CD14-positive monocyte (primary cell): ENCODE results near the gene LHCGR. TPM values are rescaled to one million over a fixed set of nuclear protein-coding genes. Genes with fewer than 3 reads are reported as not detected.

Experiments used
- DNase-seq, 3 donors: peaks; one replicate each; pipeline ENCODE4 v3.0.0-alpha.2; 2011 to 2022
- H2AFZ ChIP-seq: 2 replicates; pipeline ENCODE4 v1.6.0; 2012; ENCODE audit warnings: mild to moderate bottlenecking, low read depth, low read length, inconsistent platforms; ENCODE audit not compliant: insufficient read depth, poor library complexity, severe bottlenecking
- H3K27ac ChIP-seq, 2 donors: 1 replicate in 1 of 2; 2 replicates in 1 of 2; pipeline ENCODE4 v1.5.1; 2012 to 2013; ENCODE audit warnings: low read length in 2 of 2, control low read depth in 1 of 2, inconsistent platforms in 1 of 2, low read depth in 1 of 2, mild to moderate bottlenecking in 1 of 2
- H3K27me3 ChIP-seq, 2 donors: one replicate each; pipeline versions ENCODE4 v1.6.0 to v1.6.1; 2011 to 2013; ENCODE audit warnings: low read length in 2 of 2; ENCODE audit not compliant: control insufficient read depth in 2 of 2, insufficient read depth in 2 of 2
- H3K36me3 ChIP-seq, 2 donors: replicated peaks in 1 of 2; 1 replicate in 1 of 2; 2 replicates in 1 of 2; pipeline versions ENCODE4 v1.5.1 to v1.6.1; 2012 to 2013; ENCODE audit warnings: low read length in 2 of 2, control low read depth in 1 of 2, inconsistent platforms in 1 of 2, mild to moderate bottlenecking in 1 of 2; ENCODE audit not compliant: insufficient read depth in 2 of 2, control insufficient read depth in 1 of 2
- H3K4me1 ChIP-seq, 2 donors: 1 replicate in 1 of 2; 2 replicates in 1 of 2; pipeline versions ENCODE4 v1.5.1 to v1.6.1; 2012 to 2013; ENCODE audit warnings: low read length in 2 of 2, control low read depth in 1 of 2, inconsistent platforms in 1 of 2, mild to moderate bottlenecking in 1 of 2, moderate library complexity in 1 of 2; ENCODE audit not compliant: insufficient read depth in 2 of 2, control insufficient read depth in 1 of 2
- H3K4me2 ChIP-seq: replicated peaks from 2 replicates; pipeline ENCODE3; 2012; ENCODE audit warnings: low read length, moderate library complexity, mild to moderate bottlenecking; ENCODE audit not compliant: poor library complexity, severe bottlenecking; ENCODE audit errors: extremely low read depth
- H3K4me3 ChIP-seq, 3 experiments: fragments of 200-600 bp in 1 of 3; sonication (generic) in 1 of 3; replicated peaks in 1 of 3; 1 replicate in 2 of 3; 2 replicates in 1 of 3; pipeline ENCODE4 v1.5.1; 2011 to 2013; ENCODE audit warnings: low read length in 3 of 3, mild to moderate bottlenecking in 3 of 3, control low read depth in 2 of 3, low read depth in 2 of 3, inconsistent platforms in 1 of 3, moderate library complexity in 1 of 3
- H3K79me2 ChIP-seq: 2 replicates; pipeline ENCODE4 v1.6.0; 2012; ENCODE audit warnings: mild to moderate bottlenecking, control low read depth, inconsistent platforms, low read length, moderate library complexity; ENCODE audit not compliant: insufficient read depth
- H3K9ac ChIP-seq: 2 replicates; pipeline ENCODE4 v1.6.0; 2017; ENCODE audit warnings: low read length, mild to moderate bottlenecking; ENCODE audit not compliant: insufficient read depth, poor library complexity, severe bottlenecking
- H3K9me3 ChIP-seq, 2 donors: replicated peaks in 1 of 2; 1 replicate in 1 of 2; 2 replicates in 1 of 2; pipeline versions ENCODE4 v1.5.1 to v1.6.1; 2012 to 2013; ENCODE audit warnings: low read length in 2 of 2, control low read depth in 1 of 2; ENCODE audit not compliant: control insufficient read depth in 1 of 2, insufficient read depth in 1 of 2
- H4K20me1 ChIP-seq: 2 replicates; pipeline ENCODE4 v1.6.0; 2012; ENCODE audit warnings: mild to moderate bottlenecking, low read length, control low read depth, moderate library complexity; ENCODE audit not compliant: insufficient read depth
- H3K27ac Mint-ChIP-seq, 7 donors: one replicate each; pipeline ENCODE4 v1.8.0; 2020; ENCODE audit warnings: mild to moderate bottlenecking in 7 of 7, mixed read lengths in 7 of 7, moderate library complexity in 6 of 7, inconsistent platforms in 2 of 7
- H3K27me3 Mint-ChIP-seq, 3 donors: one replicate each; pipeline ENCODE4 v1.8.0; 2021 to 2022; ENCODE audit warnings: low read depth in 3 of 3, mild to moderate bottlenecking in 3 of 3, mixed read lengths in 3 of 3, moderate library complexity in 3 of 3, inconsistent platforms in 1 of 3
- H3K36me3 Mint-ChIP-seq, 2 donors: one replicate each; pipeline ENCODE4 v1.8.0; 2020; ENCODE audit warnings: mixed read lengths in 2 of 2, inconsistent platforms in 1 of 2, mild to moderate bottlenecking in 1 of 2
- H3K4me1 Mint-ChIP-seq: one replicate; pipeline ENCODE4 v1.8.0; 2020; ENCODE audit warnings: mild to moderate bottlenecking, mixed read lengths
- H3K4me3 Mint-ChIP-seq, 2 donors: one replicate each; pipeline ENCODE4 v1.8.0; 2020; ENCODE audit warnings: mild to moderate bottlenecking in 2 of 2, mixed read lengths in 2 of 2, moderate library complexity in 1 of 2
- H3K9me3 Mint-ChIP-seq, 7 donors: one replicate each; pipeline ENCODE4 v1.8.0; 2020 to 2022; ENCODE audit warnings: mixed read lengths in 7 of 7, mild to moderate bottlenecking in 6 of 7, moderate library complexity in 6 of 7, inconsistent platforms in 2 of 7
- CTCF ChIP-seq: fragments of 200-600 bp; IDR thresholded peaks from one replicate; pipeline ENCODE4 v1.8.0; 2022; ENCODE audit warnings: antibody characterized with exemption, mild to moderate bottlenecking
- WGBS: methylation state at CpG from one replicate; pipeline ENCODE4 v1.1.5; 2013; ENCODE audit warnings: missing lambda C conversion rate; ENCODE audit not compliant: insufficient coverage; 5-methylcytosine and 5-hydroxymethylcytosine counted together
- intact Hi-C, 2 donors: fragments of 100-400 bp; cut with micrococcal nuclease; formaldehyde crosslinking; loops; one replicate each; pipeline versions ENCODE4 v1.15.0 to v1.15.1; 2023
- polyA plus RNA-seq, 3 donors: library from polyadenylated mRNA; depleted of rRNA in 1 of 3; unstranded in 2 of 3; stranded (reverse) in 1 of 3; fragments of 300-500 nt in 2 of 3; fragments of >200 nt in 1 of 3; fragmentation: Illumina TruSeq in 2 of 3; gene quantifications; 1 replicate in 2 of 3; 2 replicates in 1 of 3; pipeline ENCODE4 v1.2.3, GENCODE V29; 2012 to 2021

LHCGR gene
- polyA plus RNA-seq, 3 donors, result not detected

GRCh38 chr2:48673581-48673980 is 81.9 kb downstream of the LHCGR start:
- no peaks in the 10 kb centered on the region for H4K20me1 ChIP-seq
- DNase-seq, result no peak
- no peaks in the 10 kb centered on the region for H3K9me3 ChIP-seq
- H3K4me2 ChIP-seq, result no peak overlapping the region
- H3K4me3 Mint-ChIP-seq, result no peak overlapping the region
- TF ChIP-seq CTCF, result no peak
- H3K9me3 Mint-ChIP-seq, result peaks cover 0 to 9% (median 2%) of the 10 kb centered on the region in 7 donors
- H3K9ac ChIP-seq, result no peak overlapping the region
- H3K4me1 ChIP-seq, result no peaks in the 10 kb centered on the region
- intact Hi-C loops, result no loop called here
- no peak overlapping the region for H3K27ac ChIP-seq
- no peaks in the 10 kb centered on the region for H3K4me1 Mint-ChIP-seq
- 100% methylated on average over 4 of the region's 4 CpGs for WGBS
- H3K27me3 ChIP-seq, result no peaks in the 10 kb centered on the region
- H3K27ac Mint-ChIP-seq, result no peak overlapping the region
- no peak overlapping the region for H3K4me3 ChIP-seq
- H3K79me2 ChIP-seq, result no peaks in the 10 kb centered on the region
- H3K36me3 ChIP-seq, result no peaks in the 10 kb centered on the region
- no peaks in the 10 kb centered on the region for H3K36me3 Mint-ChIP-seq
- no peak overlapping the region for H2AFZ ChIP-seq
- H3K27me3 Mint-ChIP-seq, result peaks cover 0 to 2% (median 0%) of the 10 kb centered on the region in 3 donors

- no CpG with 5 or more reads among the region's 1 CpG for WGBS
- H3K4me2 ChIP-seq, result no peak overlapping the region
- intact Hi-C loops, result no loop called here
- no peak overlapping the region for H2AFZ ChIP-seq
- no peaks in the 10 kb centered on the region for H3K36me3 ChIP-seq
- H3K4me1 ChIP-seq, result no peaks in the 10 kb centered on the region
- H4K20me1 ChIP-seq, result no peaks in the 10 kb centered on the region
- Mint-ChIP-seq H3K4me3 (no peak overlapping the region), H3K4me1 (no peaks in the 10 kb centered on the region), H3K36me3 (no peaks in the 10 kb centered on the region), H3K9me3 (peaks cover 0 to 16% (median 4%) of the 10 kb centered on the region in 7 donors), H3K27me3 (peaks cover 0 to 5% (median 0%) of the 10 kb centered on the region in 3 donors), H3K27ac (no peak overlapping the region)
- H3K4me3 ChIP-seq, result no peak overlapping the region
- TF ChIP-seq CTCF, result no peak
- no peak overlapping the region for H3K27ac ChIP-seq
- H3K9ac ChIP-seq, result no peak overlapping the region
- H3K9me3 ChIP-seq, result no peaks in the 10 kb centered on the region
- no peaks in the 10 kb centered on the region for H3K79me2 ChIP-seq
- no peaks in the 10 kb centered on the region for H3K27me3 ChIP-seq
- no peak for DNase-seq
Observed at GRCh38 chr2:48668992-48669391, 86.5 kb downstream of the LHCGR start.
